HUDEP-2 (cell line): ENCODE data around the gene KCNK15.

ENCODE experiments used
- DNase-seq, 76 experiments: peaks; one replicate each; lab custom pipeline; 2025; ENCODE audit not compliant: unreplicated experiment in 76 of 76; lab: John Stamatoyannopoulos, UW

The KCNK15 gene

GRCh38 chr20:44781118-44781517 is 35.5 kb downstream of the KCNK15 start:
- DNase-seq: no peak

GRCh38 chr20:44781791-44782190 is 36.1 kb downstream of the KCNK15 start:
- DNase-seq: no peak

GRCh38 chr20:44784688-44785087 is 39.0 kb downstream of the KCNK15 start:
- DNase-seq: no peak

- DNase-seq: no peak
Measured at GRCh38 chr20:44785768-44786167, 40.1 kb downstream of the KCNK15 start.

GRCh38 chr20:44787299-44787698 is 41.6 kb downstream of the KCNK15 start:
- DNase-seq: no peak

- DNase-seq: no peak
Measured at GRCh38 chr20:44788706-44789456, 43.2 kb downstream of the KCNK15 start.

GRCh38 chr20:44790638-44791393 is 45.2 kb downstream of the KCNK15 start:
- DNase-seq: no peak

- no peak for DNase-seq
Measured at GRCh38 chr20:44792796-44793195, 47.1 kb downstream of the KCNK15 start.

GRCh38 chr20:44795836-44796235 is 50.2 kb downstream of the KCNK15 start:
- DNase-seq: no peak

GRCh38 chr20:44796311-44796710 is 50.6 kb downstream of the KCNK15 start:
- no peak for DNase-seq

- no peak for DNase-seq
Measured at GRCh38 chr20:44796758-44797457, 51.2 kb downstream of the KCNK15 start.

GRCh38 chr20:44799691-44800090 is 54.0 kb downstream of the KCNK15 start:
- no peak for DNase-seq

GRCh38 chr20:44800391-44801046 is 54.9 kb downstream of the KCNK15 start:
- peak in 1 of 76 experiments; percentile 4 for DNase-seq
